HG03025 (cell line): ENCODE results near the gene TIE1.

Experiments
- ATAC-seq: cut with Tn5 transposase; IDR thresholded peaks from one replicate; pipeline ENCODE4 v1.9.1; 2021; ENCODE audit warnings: mild to moderate bottlenecking, moderate library complexity; ENCODE audit not compliant: unreplicated experiment, low FRiP score

The TIE1 gene

DNA sequence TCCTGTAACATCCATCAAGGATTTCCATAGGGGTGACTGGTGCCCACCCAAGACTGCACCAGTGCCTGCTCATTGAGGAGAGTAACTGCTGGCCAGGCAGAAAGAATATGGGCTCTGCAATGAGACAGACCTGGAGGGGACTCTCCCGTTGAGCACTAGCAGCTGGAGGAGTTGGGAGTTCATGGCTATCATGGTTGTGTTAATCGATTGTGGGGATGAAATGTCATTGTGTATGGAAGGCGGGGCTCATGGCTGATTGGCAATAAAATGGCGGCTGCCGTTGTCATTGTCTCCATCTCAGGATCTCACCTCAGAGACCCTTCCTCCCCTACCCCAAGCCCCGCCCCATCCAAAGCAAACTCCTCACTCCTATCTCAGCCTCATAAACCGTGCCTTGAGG lies 27.1 kb upstream of the TIE1 start:
- ATAC-seq: no peak

DNA sequence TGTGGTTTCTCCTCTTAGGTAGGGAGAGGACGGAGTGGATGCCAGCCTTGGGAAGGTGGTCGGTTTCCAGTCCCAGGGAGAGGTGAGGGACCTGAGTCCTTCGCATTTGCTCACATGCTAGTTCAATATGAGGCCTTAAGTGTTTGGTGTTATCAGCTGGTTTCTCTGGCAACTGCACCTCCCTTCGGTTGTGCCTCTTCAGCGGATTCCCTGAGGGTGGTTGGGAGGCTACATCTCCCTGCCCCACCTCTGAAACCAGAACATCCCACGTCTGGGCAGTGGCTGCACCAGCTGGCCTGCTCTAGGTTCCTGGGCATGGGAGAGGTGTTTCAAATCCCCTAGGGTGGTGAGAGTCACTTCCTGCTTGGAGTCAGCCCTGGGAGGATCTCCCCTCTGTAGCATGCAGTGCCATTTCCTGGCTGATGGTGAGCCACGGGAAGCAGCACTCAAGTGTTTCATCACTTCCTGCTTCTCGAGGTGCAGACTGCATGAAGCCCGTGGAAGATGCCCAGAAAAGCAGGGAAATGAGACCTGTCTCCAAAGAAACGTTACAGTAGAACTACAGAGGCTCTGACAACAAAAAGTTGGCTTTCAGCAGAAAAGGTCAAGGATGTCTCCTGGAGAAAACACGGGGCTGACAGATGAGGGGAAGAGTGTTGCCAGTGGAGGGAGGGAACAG lies 26.5 kb upstream of the TIE1 start:
- no peak for ATAC-seq

DNA sequence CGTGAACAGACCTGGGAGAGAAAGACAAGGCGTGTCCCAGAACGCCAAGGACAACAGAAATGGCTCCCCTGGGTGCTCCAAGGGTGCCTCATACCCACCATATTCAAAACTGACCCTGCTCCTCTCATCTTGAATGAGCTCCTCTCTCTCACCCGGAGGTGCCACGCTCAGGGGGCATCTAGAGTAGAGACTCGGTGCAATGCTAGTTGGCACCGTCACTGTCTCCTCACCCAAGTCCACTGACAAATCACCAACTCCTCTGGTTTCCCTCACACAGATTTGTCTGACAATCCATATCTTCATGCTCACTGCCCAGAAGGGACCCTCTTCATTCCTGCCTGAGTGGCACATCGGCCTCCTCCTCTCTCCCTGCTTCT lies 26.0 kb upstream of the TIE1 start:
- ATAC-seq: no peak

DNA sequence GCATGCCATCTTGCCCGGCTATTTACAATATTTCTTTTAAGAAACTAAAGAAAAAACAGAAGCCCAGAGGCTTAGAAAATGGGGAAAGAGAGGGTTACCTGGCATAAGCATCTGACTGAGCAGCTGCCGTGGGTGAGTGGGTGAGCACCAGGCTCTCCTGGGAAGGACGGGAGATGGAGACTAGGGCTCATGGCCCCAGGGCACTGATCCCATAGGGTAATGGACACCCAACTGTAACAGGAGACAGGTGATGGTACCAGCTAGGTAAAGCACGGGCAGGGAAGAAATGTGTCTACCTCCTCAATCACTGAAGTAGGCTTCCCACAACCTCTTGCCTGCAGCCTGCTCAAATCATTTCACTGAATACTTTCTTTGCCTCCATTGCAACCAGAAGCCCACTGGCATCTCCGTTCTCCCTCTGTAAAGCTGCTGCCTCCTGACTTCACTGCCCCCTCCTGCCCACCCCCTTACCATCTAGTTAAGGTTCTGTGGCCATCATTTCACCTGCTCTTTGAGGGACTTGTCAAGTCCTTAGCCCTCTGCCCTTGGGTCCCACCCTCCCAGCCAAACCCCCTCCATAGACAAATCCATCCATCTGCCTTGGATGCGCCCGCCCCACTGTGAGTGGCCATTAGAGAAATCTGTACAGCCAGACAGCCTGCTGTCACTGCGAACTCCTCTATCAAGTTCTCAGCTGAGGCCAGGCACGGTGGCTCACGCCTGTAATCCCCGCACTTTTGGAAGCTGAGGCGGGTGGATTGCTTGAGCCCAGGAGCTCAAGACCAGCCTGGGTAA lies 24.8 kb upstream of the TIE1 start:
- no peak for ATAC-seq

DNA sequence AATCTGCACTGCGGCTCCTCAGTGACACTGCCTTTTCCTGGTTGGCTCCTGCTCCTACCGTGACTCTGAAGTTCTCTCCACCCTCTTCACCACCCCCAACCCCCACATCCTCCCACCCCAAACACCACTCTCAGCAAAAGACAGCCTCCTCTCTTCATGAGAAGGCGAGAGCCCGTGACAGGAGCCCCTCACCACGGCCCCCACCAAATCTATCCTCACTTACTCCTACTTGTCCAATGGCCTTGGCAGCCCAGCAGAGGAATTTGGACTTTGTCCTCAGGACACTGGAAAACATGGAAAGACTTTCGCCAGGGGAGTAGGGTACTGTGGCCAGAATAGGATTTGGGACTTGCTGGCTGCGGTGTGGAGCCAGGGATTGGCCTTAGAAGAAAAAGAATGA lies 24.1 kb upstream of the TIE1 start:
- ATAC-seq: no peak

DNA sequence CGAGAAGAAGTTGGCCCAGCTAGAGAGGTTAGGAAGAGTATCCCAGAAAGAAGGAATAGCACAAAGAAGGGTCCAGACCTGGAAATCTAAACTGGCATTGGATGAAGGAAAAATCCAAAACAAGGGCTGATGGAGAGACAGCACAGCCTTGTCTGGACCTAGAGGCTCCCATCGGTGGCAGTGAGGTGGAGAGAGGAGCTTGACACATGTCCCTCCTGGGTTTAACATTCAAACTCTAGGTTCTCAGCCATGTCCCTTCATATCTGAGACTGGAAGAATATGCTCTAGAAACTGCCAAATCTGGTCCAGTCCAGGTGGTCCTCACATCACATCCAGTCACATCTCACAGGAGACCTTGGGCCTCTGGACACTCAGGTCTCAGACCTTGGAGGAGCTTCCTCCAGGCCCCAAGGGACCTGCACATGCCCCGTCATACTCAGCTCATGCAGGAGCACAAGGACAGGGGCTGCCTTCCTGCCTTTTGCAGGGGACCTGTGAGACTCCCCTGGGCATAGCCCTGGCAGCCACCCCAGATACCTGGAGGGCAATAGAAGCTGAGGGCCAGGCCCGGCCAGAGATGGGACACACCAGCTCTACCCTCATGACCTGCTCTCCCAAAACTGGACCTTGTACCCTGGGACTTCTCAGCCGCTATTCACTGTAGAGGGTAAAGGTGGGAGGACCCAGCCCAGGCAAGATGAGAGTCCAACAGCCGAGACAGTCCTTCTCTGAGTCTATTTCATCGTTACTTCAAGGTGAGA lies 23.5 kb upstream of the TIE1 start:
- no peak for ATAC-seq

DNA sequence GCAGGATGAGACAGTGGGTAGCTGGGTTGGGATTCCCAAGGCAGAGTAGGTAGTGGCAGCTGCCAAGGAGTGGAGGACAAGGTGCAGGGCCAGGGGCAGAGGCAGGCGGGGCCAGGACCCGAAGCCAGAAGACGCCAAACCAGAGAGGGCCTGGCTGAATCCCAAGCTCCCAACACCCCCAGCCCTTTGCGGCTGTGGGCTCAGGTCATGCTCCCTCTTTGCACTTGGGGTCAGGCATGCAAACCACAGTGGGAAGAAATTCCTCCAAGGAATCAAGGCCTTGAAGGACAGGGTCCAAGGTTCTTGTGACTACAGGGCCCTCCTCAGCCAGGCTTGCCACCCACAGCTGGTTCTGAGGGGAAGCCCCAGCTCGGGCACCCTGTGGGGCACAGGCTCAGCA lies 21.6 kb upstream of the TIE1 start:
- ATAC-seq: no peak

DNA sequence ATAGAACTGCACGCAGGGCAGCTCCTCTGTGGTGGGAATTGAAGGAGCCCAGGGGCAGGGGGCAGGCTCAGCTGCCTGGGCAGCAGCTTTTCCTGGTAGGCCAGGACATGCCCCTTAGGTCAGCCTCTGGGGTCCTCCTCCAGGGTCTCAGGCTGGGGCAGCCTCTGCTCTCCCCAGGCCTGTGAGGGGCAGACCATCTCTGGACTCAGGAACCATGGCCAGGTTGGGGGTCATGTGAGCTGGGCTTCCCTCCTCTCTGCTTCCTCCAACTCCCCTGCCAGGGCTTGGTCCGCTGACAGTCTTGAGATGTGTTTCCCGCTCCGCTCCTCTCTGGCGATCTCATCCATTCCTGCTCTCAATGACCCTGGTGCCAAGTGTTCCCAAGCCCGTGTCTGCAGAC lies 21.1 kb upstream of the TIE1 start:
- no peak for ATAC-seq

DNA sequence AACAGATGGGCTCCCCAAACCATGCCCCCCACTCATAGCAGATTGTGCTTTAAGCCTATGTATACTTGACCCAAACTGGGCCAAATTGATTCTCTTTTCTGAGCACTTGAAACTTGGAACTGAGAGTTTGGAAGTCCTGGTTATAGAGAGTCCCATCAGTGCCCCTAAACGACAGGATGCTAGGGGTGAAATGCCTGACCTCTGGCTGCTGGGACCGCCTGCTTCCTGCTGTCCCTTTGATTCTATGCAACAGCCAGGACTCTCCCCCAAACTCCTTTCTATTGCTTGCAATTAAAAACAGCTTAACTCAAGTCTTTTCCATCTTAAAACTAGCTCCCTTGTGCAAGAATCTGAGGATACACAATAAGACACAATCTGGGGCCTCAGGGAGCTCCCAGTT lies 20.1 kb upstream of the TIE1 start:
- ATAC-seq: no peak

DNA sequence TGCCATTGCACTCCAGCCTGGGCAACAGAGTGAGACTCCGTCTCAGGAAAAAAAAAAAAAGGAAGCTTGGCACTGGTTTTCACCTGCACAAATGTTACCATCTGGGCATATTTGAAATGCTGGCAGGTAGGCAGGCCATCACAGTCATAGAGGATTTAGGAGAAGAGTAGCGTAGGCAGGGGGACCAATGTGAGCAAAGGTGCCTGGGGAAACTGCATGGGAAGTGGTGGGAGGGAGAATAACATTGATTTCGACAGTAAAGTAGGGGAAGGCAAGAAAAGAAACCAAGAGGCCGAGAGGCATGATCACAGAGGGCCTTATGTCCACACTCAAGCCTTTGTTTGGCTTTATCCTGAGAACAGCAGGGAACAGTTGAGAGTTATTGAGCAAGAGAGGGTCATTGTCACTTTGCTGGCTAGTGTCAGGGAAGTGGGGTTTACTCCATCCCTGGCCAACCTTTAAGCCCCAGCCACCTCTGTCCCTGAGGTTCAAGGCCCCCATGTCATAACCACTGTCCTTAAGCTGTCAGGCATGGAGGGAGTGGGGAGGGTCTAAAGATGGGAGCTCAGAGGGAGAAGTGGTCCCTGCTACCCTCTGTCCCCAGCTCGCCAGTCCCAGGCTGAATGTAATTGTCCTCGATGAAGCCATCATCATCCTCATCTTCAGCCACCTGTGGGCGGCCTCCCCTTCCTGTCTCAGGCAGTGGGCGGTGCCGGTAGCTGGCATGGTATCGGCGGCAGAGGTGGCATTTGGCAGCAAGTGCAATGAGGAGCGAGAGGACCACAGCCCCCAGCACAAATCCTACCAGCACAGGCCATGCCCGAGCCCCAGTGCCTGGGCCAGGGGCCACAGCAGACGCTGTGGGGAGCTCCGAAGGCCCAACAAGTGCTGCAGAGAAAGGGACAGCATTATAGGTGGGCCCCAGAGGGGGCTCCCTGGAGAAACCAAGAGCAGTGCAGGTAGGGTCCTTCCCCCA lies 18.3 kb upstream of the TIE1 start:
- no peak for ATAC-seq

DNA sequence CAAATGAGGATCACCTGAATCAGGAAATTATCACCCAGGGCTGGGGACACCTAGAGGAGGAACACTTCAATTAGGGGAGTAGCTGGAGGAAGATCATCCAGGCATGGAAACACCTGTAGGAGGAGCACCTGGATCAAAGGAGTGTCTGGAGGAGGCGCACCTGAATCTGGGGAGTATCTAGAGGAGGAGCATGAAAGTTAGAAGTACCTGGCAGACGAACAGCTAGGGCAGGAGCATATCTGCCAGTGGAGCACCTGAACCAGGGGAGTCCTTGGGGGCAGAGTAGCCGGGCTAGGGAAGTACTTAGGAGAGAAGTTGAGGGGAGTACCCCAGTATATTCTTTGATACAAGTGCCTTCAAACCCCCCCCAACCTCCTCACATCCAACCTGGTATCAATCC lies 16.7 kb upstream of the TIE1 start:
- ATAC-seq: no peak

DNA sequence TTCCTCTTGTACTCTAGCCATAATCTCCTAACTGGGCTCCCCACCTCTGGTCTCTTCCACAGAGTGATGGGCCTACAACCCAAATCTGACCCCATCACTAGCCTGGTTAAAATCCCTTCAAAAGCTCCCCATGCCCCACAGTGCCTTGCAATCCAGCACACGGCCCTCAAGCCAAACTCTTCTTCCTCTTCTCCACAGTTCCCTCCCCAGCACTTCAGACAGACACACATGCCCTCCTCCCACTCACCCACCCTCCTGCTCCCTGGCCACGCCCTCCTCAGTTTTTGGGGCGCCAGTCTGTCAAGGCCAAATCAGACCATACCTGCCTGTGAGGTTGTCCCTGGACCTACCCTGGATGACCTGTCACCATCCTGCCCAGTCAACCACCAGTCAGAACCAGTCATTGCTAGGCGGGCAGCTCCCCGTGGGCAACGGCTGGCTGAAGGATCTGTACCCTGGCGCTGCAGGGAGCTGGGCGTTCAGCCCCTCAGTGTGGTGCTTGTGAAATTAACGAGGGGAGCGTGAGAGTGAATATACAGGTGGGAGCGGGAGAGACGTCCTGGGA lies 16.2 kb upstream of the TIE1 start:
- no peak for ATAC-seq

DNA sequence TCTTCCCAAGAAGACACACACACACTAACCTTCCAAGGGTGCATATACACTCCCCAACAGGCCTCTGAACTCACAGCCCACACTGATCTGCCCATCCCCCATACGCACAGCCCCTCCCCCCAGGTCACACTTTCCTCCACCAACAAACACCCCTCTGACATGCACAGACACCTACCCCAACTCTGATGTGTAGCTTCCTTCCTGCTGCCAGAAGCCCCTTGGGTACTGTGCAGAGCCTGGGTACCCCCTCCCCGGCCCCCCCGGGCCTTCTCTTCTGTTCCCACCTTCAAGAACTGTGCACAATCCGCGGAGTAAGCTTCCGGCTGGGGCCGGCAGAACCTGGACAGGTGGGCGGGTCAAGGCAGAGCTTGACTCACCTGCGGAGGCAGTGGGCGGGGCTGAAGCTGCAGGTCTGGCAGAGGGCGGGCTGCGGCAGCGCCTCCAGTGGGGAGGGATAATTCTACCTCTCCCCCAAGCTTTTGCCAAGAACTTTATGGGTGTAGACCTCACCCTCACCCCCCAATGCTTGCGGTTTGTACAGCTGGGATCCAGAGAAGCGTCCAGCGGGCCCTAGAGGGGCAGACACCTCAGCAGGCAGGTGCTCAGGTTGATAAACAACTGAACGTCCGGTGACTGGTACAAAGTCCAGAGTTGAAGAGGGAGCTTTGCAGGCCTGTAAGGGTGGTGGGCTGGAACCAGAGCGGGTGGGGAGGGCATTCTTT lies 15.4 kb upstream of the TIE1 start, which contains the start of gene C1orf210:
TSS of gene C1orf210 (minus strand) at position 313 of the 722 bp plus-strand sequence. CDS start 2,311 bp downstream, outside the sequence.
- ATAC-seq: no peak

DNA sequence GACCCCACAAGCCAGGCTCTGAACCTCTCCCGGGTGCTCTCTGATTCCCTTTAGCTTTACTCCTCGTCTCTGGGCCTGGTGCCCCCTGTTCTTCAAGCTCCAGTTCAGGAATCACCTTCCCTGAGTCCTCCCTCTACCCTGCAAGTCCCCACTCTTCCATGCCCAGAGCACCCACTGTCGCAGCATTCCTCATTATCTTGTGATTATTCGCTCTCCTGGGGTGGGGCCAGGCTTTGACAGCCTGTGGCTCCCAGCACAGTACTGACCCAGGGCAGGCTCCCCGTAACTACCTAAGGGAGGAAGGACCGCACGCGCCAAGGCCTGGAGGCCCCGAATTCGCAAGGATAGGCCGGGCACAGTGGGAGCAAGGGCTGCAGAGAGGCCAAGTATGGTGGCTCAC lies 14.7 kb upstream of the TIE1 start:
- no peak for ATAC-seq

DNA sequence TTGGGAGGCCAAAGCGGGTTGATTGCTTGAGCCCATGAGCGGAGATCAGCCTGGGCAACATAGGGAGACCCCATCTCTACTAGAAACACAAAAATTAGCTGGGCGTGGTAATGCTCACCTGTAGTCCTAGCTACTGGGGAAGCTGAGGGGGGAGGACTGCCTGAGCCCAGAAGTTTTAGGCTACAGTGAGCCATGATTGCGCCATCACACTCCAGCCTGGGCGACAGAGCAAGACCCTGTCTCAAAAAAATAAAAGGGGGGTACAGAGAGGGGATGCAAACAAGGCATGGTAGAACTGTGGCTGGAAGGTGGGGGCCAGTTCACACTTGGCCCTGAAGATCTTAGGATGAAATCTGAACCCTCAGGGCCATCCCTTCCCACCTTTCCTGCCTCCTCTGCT lies 14.2 kb upstream of the TIE1 start:
- no peak for ATAC-seq

DNA sequence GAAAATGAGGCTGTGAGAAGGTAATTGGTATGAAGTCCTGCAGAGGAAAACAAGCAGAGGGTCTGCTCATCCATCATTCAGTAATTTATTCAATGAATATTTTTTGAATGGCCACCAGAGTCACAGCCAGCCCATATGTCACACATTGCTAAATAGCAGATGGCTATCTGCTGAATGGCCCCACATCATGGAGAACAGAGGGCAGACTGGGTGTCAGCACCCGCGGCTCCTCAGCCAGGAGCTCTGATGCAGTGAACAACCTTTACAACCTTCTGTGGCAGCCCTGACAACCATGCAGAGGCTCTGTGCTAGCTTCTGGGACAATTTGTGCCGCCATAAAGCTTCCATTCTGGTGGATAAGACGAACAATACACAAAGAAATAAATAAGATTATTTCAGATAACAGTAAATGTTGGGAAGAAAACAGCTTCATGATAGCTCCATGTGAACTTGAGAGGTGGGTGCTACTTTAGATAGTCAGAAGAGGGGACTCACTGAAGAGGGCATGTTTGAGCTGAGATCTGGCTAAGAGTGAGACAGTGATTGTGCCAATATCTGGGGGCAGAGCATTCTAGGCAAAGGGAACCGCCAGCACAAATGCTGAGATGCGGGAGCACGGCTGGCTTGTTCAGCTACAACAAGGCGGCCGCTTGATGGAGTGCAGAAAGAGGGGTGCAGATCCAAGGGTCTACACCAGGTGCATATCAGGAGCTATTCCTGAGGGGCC lies 12.6 kb upstream of the TIE1 start:
- no peak for ATAC-seq

DNA sequence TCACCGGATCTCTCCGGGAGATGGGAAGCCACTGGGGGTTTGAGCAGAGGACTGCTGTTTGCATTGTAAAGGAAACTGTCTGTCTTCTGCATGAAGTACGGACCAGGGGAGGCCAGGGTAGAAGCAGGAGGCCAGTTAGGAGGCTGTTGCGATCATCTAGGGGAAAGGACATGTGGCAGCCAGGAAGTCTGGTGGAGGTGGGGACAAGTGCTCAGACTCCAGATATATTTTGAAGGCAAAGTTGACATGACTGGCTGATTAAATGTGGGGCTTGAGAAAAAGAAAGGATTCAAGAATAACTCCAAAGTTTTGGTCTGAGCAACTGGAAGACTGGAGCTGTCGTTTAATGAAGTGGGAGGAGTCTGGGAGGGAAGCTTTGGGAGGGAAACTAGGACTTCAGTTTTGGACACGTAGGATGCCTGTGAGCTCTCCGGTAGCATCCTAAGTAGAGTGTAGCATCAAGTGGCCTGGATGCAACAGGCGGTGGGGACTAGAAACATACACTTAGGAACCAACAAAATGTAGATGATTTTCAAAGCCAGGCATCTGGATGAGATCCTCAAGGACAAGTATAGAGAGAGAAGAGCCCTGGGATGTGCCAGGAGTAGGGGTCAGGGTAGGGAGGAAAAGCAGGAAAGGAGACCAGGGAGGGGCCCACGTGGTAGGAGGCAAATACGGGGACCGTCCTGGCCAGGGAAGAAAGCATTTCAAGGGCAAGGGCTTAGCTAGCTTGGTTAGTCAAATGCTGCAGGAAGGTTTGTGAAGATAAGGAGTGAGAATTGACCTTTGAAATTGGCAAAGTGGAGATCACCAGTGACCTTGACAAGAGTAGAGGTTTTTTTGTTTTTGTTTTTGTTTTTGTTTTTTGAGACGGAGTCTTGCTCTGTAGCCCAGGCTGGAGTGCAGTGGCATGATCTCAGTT lies 11.7 kb upstream of the TIE1 start:
- ATAC-seq: no peak

DNA sequence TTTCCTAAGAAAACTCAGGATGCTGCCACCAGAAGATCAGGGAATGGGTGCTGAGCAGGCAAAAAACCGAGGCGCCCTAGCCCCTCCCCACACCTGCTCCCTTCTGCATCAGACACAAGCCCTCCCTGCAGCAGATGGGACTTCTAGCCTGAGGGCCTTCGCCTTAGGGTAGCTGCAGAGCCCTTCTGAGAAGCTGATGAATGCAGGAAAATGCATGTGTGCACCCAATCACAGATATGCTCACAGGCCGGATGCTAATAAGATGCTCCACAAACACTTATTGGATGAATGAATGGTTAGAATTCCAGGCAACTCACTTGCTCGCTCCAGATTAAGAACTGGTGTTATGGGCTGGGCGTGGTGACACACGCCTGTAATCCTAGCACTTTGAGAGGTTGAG lies 8.6 kb upstream of the TIE1 start:
- no peak for ATAC-seq
